Measurements from ENCODE around the gene MIAT.

GRCh38 chr22:26616650-26617049, 40.7 kb upstream of the MIAT start:
- TF ChIP-seq FOXA1 (IDR thresholded peaks at IDR 0.05) (no peak), SP1 (IDR thresholded peaks at IDR 0.05) (no peak), HDGF (IDR thresholded peaks at IDR 0.05; ENCODE audit: borderline replicate concordance) (no peak), SUZ12 (IDR thresholded peaks at IDR 0.05) (no peak), FOXM1 (IDR thresholded peaks at IDR 0.05; ENCODE audit: borderline replicate concordance) (no peak), PKNOX1 (IDR thresholded peaks at IDR 0.05) (no peak), FOXK2 (IDR thresholded peaks at IDR 0.05) (no peak), BHLHE40 (IDR thresholded peaks at IDR 0.05; ENCODE audit: borderline replicate concordance) (no peak), ARNT (IDR thresholded peaks at IDR 0.05) (no peak), CTBP1 (IDR thresholded peaks at IDR 0.05; ENCODE audit: borderline replicate concordance) (no peak), ELF4 (IDR thresholded peaks at IDR 0.05) (no peak), TARDBP (IDR thresholded peaks at IDR 0.05) (no peak), ZNF384 (IDR thresholded peaks at IDR 0.05) (no peak)

All from HEK293T (cell line).